ENCODE results near the gene VAV1. TPM values are rescaled to one million over a fixed set of nuclear protein-coding genes. Genes with fewer than 3 reads are reported as not detected.

The VAV1 gene
- polyA plus RNA-seq, 2 of the 4 experiments (the other 2 are of a cell fraction) = 5.6 to 7.5 TPM

- no peak for ATAC-seq
- TF ChIP-seq BHLHE40 (IDR thresholded peaks at IDR 0.05; ENCODE audit: low read depth, low read length) (no peak), KDM5A (IDR thresholded peaks at IDR 0.05) (no peak), CHD2 (IDR thresholded peaks at IDR 0.05; ENCODE audit: low read length, partially characterized antibody) (no peak), PBX3 (IDR thresholded peaks at IDR 0.05) (no peak), RCOR1 (IDR thresholded peaks at IDR 0.05; ENCODE audit: low read depth, low read length) (no peak), ZSCAN20 (CRISPR knock-in tag; IDR thresholded peaks at IDR 0.05) (no peak), HOXA7 (CRISPR knock-in tag; IDR thresholded peaks at IDR 0.05) (no peak), CBX2 (IDR thresholded peaks at IDR 0.05; ENCODE audit: borderline replicate concordance, low read depth) (no peak), CEBPB (IDR thresholded peaks at IDR 0.05) (no peak), HOXB13 (CRISPR knock-in tag; IDR thresholded peaks at IDR 0.05; ENCODE audit: low read depth) (no peak), TP53 (CRISPR knock-in tag; IDR thresholded peaks at IDR 0.05) (no peak), CHD4 (IDR thresholded peaks at IDR 0.05; ENCODE audit: borderline replicate concordance) (no peak), EHF (CRISPR knock-in tag; IDR thresholded peaks at IDR 0.05) (no peak), RNF2 (IDR thresholded peaks at IDR 0.05; ENCODE audit: borderline replicate concordance, low read depth) (no peak)
- TF ChIP-seq, protein P1, sequence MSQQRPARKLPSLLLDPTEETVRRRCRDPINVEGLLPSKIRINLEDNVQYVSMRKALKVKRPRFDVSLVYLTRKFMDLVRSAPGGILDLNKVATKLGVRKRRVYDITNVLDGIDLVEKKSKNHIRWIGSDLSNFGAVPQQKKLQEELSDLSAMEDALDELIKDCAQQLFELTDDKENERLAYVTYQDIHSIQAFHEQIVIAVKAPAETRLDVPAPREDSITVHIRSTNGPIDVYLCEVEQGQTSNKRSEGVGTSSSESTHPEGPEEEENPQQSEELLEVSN (IDR thresholded peaks at IDR 0.05; ENCODE audit: borderline replicate concordance, low read depth) = no peak
Observed at GRCh38 chr19:6835501-6835900, 63.0 kb downstream of the VAV1 start.

GRCh38 chr19:6837525-6837924 is 65.0 kb downstream of the VAV1 start:
- Histone ChIP-seq H3K4me3 (no peak overlapping the region), H3K4me2 (no peak overlapping the region), H3K27ac (no peak overlapping the region), H3K4me1 (no peaks in the 10 kb centered on the region), H3K9me3 (no peaks in the 10 kb centered on the region)
- FAIRE-seq (no peak), DNase-seq (ENCODE audit: low read depth in 1 of 2, low spot score in 1 of 2) (no peak), ATAC-seq (no peak; a peak in 1 of 6 replicates)
- WGBS (ENCODE audit: missing lambda C conversion rate) = 81% methylated on average over 2 of the region's 2 CpGs
- TF ChIP-seq CBX2 (IDR thresholded peaks at IDR 0.05; ENCODE audit: borderline replicate concordance, low read depth) (no peak), TP53 (CRISPR knock-in tag; IDR thresholded peaks at IDR 0.05) (no peak), KDM5A (IDR thresholded peaks at IDR 0.05) (no peak), PBX3 (IDR thresholded peaks at IDR 0.05) (no peak), EHMT2 (IDR thresholded peaks at IDR 0.05; ENCODE audit: low read depth) (no peak), HDAC2 (IDR thresholded peaks at IDR 0.05) (no peak), RCOR1 (IDR thresholded peaks at IDR 0.05; ENCODE audit: low read depth, low read length) (no peak)
- ChIA-PET CTCF (no interaction called here), POLR2A (no interaction called here)

More at GRCh38 chr19:6835501-6835900, 63.0 kb downstream of the VAV1 start:
- H3K4me1 ChIP-seq = no peaks in the 10 kb centered on the region
- DNase-seq (ENCODE audit: low read depth in 1 of 2, low spot score in 1 of 2) (no peak), FAIRE-seq (no peak)
- ChIA-PET POLR2A (no interaction called here), CTCF (interaction anchor here (0.8 to 1.3 kb wide), 4 partner anchors 21 to 68 kb away, joined by 3 to 8 read pairs (median 3); no protein-coding TSS in a partner anchor)
- no peaks in the 10 kb centered on the region for H3K9me3 ChIP-seq
- no peak overlapping the region for H3K4me2 ChIP-seq
- 77% methylated on average over 3 of the region's 3 CpGs for WGBS (ENCODE audit: missing lambda C conversion rate)
- no peak overlapping the region for H3K4me3 ChIP-seq
- no peak overlapping the region for H3K27ac ChIP-seq

DNA sequence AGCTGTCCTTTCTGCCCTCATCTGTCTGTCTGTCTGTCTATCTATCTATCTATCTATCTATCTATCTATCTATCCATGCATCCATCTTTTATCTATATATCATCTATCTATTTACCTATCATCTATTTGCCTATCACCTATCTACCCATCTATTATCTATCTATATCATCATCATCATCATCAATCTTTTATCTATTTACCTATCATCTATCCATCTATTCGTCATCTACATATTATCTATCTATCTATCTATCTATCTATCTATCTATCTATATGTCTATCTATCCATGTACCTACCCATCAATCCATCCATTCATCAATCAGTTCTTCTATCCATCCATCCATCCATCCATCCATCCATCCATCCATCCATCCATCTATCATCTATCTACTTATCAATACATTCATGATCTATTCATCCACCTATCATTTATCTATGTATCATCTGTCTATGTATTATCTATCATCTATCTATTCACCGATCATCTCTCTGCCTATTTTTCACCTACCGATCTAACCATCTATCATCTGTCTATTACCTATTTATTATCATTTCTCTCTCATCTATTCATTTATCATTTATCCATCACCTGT is 65.7 kb downstream of the VAV1 start:
- no peak for TF ChIP-seq CTCF (IDR thresholded peaks at IDR 0.05)
- no peak for TF ChIP-seq HOXA7 (CRISPR knock-in tag; IDR thresholded peaks at IDR 0.05)
- TF ChIP-seq RNF2 (IDR thresholded peaks at IDR 0.05; ENCODE audit: borderline replicate concordance, low read depth) = no peak
- TF ChIP-seq, protein P2, sequence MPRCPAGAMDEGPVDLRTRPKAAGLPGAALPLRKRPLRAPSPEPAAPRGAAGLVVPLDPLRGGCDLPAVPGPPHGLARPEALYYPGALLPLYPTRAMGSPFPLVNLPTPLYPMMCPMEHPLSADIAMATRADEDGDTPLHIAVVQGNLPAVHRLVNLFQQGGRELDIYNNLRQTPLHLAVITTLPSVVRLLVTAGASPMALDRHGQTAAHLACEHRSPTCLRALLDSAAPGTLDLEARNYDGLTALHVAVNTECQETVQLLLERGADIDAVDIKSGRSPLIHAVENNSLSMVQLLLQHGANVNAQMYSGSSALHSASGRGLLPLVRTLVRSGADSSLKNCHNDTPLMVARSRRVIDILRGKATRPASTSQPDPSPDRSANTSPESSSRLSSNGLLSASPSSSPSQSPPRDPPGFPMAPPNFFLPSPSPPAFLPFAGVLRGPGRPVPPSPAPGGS (IDR thresholded peaks at IDR 0.05) = no peak
- no peak for TF ChIP-seq BHLHE40 (IDR thresholded peaks at IDR 0.05; ENCODE audit: low read depth, low read length)
- TF ChIP-seq FOSL2 (IDR thresholded peaks at IDR 0.05) = no peak
- no peak for TF ChIP-seq FOSL2 (CRISPR knock-in tag; IDR thresholded peaks at IDR 0.05)
- no peak for TF ChIP-seq ATOH8 (CRISPR knock-in tag; IDR thresholded peaks at IDR 0.05; ENCODE audit: low read depth)
- TF ChIP-seq SMC3 (IDR thresholded peaks at IDR 0.05) = no peak
- no peak for TF ChIP-seq HEYL (CRISPR knock-in tag; IDR thresholded peaks at IDR 0.05)
- no peak overlapping the region for H3K27ac ChIP-seq
- FAIRE-seq (no peak), DNase-seq (ENCODE audit: low read depth in 1 of 2, low spot score in 1 of 2) (no peak), ATAC-seq (no peak)
- H3K9me3 ChIP-seq = no peaks in the 10 kb centered on the region
- ChIA-PET POLR2A (interaction anchor here (0.6 kb wide), 1 partner anchor 848 kb away, joined by 3 read pairs; no protein-coding TSS in a partner anchor), CTCF (no interaction called here)
- WGBS (ENCODE audit: missing lambda C conversion rate) = 84% methylated on average over 3 of the region's 3 CpGs
- H3K4me1 ChIP-seq = no peaks in the 10 kb centered on the region
- no peak overlapping the region for H3K4me2 ChIP-seq
- H3K4me3 ChIP-seq = no peak overlapping the region

Data from A549 (cell line).